Keratinocyte (primary cell): ENCODE measurements around the gene CDK14. TPM values are rescaled to one million over a fixed set of nuclear protein-coding genes. Genes with fewer than 3 reads are reported as not detected.

Experiments used
- DNase-seq: peaks from one replicate; pipeline ENCODE4 v3.0.0-alpha.2; 2011; ENCODE audit warnings: low read depth, missing footprints, low spot score
- FAIRE-seq: peaks from 2 replicates; lab custom pipeline; 2011; peaks lifted over from hg19 to GRCh38; lab: Jason Lieb, UNC
- H2AFZ ChIP-seq: 2 replicates; pipeline ENCODE4 v1.6.0; 2012; ENCODE audit warnings: low read length, control low read depth, inconsistent platforms; ENCODE audit not compliant: control insufficient read depth
- H3K27ac ChIP-seq: 2 replicates; pipeline ENCODE4 v1.5.1; 2011; ENCODE audit warnings: low read length; ENCODE audit not compliant: control insufficient read depth, insufficient read depth
- H3K27me3 ChIP-seq: 3 replicates; pipeline ENCODE4 v1.6.0; 2011; ENCODE audit warnings: low read length; ENCODE audit not compliant: control insufficient read depth, insufficient read depth; ENCODE audit errors: extremely low read depth
- H3K36me3 ChIP-seq, 2 experiments: 2 replicates in 1 of 2; 3 replicates in 1 of 2; pipeline ENCODE4 v1.5.1; 2011; ENCODE audit warnings: low read length in 2 of 2, mild to moderate bottlenecking in 1 of 2; ENCODE audit not compliant: control insufficient read depth in 2 of 2, insufficient read depth in 2 of 2; ENCODE audit errors: extremely low read depth in 1 of 2
- H3K4me1 ChIP-seq: 3 replicates; pipeline ENCODE4 v1.5.1; 2011; ENCODE audit warnings: low read length; ENCODE audit not compliant: control insufficient read depth, insufficient read depth; ENCODE audit errors: extremely low read depth
- H3K4me2 ChIP-seq: 3 replicates; pipeline ENCODE4 v1.6.0; 2011; ENCODE audit warnings: low read depth, low read length; ENCODE audit not compliant: control insufficient read depth, insufficient read depth; ENCODE audit errors: extremely low read depth
- H3K4me3 ChIP-seq, 3 experiments: fragments of 200-600 bp in 1 of 3; sonication (generic) in 1 of 3; 2 replicates in 2 of 3; 3 replicates in 1 of 3; pipeline ENCODE4 v1.5.1; 2011 to 2016; ENCODE audit warnings: low read length in 3 of 3, mild to moderate bottlenecking in 3 of 3, control low read depth in 2 of 3, inconsistent platforms in 1 of 3, low read depth in 1 of 3, mixed read lengths in 1 of 3, mixed run types in 1 of 3, moderate library complexity in 1 of 3; ENCODE audit not compliant: control insufficient read depth in 2 of 3, insufficient read depth in 2 of 3; ENCODE audit errors: extremely low read depth in 1 of 3
- H3K79me2 ChIP-seq: 2 replicates; pipeline ENCODE4 v1.6.0; 2012; ENCODE audit warnings: low read length; ENCODE audit not compliant: control insufficient read depth, insufficient read depth
- H3K9ac ChIP-seq: 3 replicates; pipeline ENCODE4 v1.6.0; 2011; ENCODE audit warnings: low read length; ENCODE audit not compliant: control insufficient read depth, insufficient read depth; ENCODE audit errors: extremely low read depth
- H3K9me1 ChIP-seq: 3 replicates; pipeline ENCODE4 v1.6.0; 2011; ENCODE audit warnings: low read length; ENCODE audit not compliant: control insufficient read depth, insufficient read depth; ENCODE audit errors: extremely low read depth
- H3K9me3 ChIP-seq: 2 replicates; pipeline ENCODE4 v1.5.1; 2012; ENCODE audit warnings: low read depth, low read length; ENCODE audit not compliant: control insufficient read depth
- H4K20me1 ChIP-seq: 3 replicates; pipeline ENCODE4 v1.6.0; 2011; ENCODE audit warnings: low read length; ENCODE audit not compliant: control insufficient read depth, insufficient read depth; ENCODE audit errors: extremely low read depth
- CTCF ChIP-seq, 3 experiments: IDR thresholded peaks in 1 of 3; conservative IDR thresholded peaks in 1 of 3; optimal IDR thresholded peaks in 1 of 3; 2 replicates in 2 of 3; 3 replicates in 1 of 3; pipeline versions ENCODE3 to v1.5.1; 2011; ENCODE audit warnings: low read length in 3 of 3, mild to moderate bottlenecking in 3 of 3, moderate library complexity in 2 of 3, control low read depth in 1 of 3, inconsistent platforms in 1 of 3; ENCODE audit not compliant: insufficient read depth in 2 of 3; ENCODE audit errors: extremely low read depth in 1 of 3
- EZH2 ChIP-seq: IDR thresholded peaks from one replicate; pipeline ENCODE4 v1.6.1; 2012; ENCODE audit warnings: inconsistent platforms, mild to moderate bottlenecking, low read length, moderate library complexity
- dilution Hi-C: fragments of 300-500 bp; cut with MboI; formaldehyde crosslinking; loops from one replicate; pipeline ENCODE4 v1.7.0; 2020; ENCODE audit warnings: low sequenced_read_pairs; ENCODE audit not compliant: extremely low pct_ligation_motif_present
- polyA plus RNA-seq, 5 experiments: library from polyadenylated mRNA; depleted of rRNA in 3 of 5; stranded (reverse) in 3 of 5; stranded (forward) in 1 of 5; unstranded in 1 of 5; fragments of >200 nt; gene quantifications; 1 replicate in 1 of 5; 2 replicates in 3 of 5; 3 replicates in 1 of 5; pipeline versions ENCODE4 v1.2.1 to v1.2.3, GENCODE V29; 2011 to 2012; ENCODE audit warnings: missing spikeins in 2 of 5, low read depth in 1 of 5, low replicate concordance in 1 of 5

The CDK14 gene
- polyA plus RNA-seq, 1 donor (not counting 4 experiments of a cell fraction or from before 2014, with no cell fraction given) = 4.0 TPM

- TF ChIP-seq EZH2 (no peak), CTCF (optimal IDR thresholded peaks at IDR 0.05 in 1 of 3, IDR thresholded peaks at IDR 0.05 in 1 of 3, conservative IDR thresholded peaks at IDR 0.05 in 1 of 3; ENCODE audit: extremely low read depth in 1 of 3, insufficient read depth in 2 of 3, low read length in 3 of 3) (no peak)
- dilution Hi-C loops = no loop called here
- no peak for DNase-seq
These were observed 84.4 kb downstream of the CDK14 start for GRCh38 chr7:90680484-90680883.

GRCh38 chr7:90681336-90682022 is 85.4 kb downstream of the CDK14 start:
- Histone ChIP-seq H4K20me1 (no peaks in the 10 kb centered on the region), H3K27ac (no peak overlapping the region), H3K79me2 (no peaks in the 10 kb centered on the region), H3K27me3 (no peaks in the 10 kb centered on the region), H3K36me3 (no peaks in the 10 kb centered on the region), H3K4me2 (no peak overlapping the region), H3K9ac (no peak overlapping the region), H2AFZ (no peak overlapping the region), H3K4me3 (no peak overlapping the region), H3K9me1 (no peaks in the 10 kb centered on the region), H3K9me3 (no peaks in the 10 kb centered on the region), H3K4me1 (no peaks in the 10 kb centered on the region)
- DNase-seq (no peak), FAIRE-seq (no peak)
- TF ChIP-seq EZH2 = no peak
- TF ChIP-seq CTCF (optimal IDR thresholded peaks at IDR 0.05 in 1 of 3, IDR thresholded peaks at IDR 0.05 in 1 of 3, conservative IDR thresholded peaks at IDR 0.05 in 1 of 3; ENCODE audit: extremely low read depth in 1 of 3, insufficient read depth in 2 of 3, low read length in 3 of 3) = no peak
- dilution Hi-C loops = no loop called here

More at GRCh38 chr7:90680484-90680883, 84.4 kb downstream of the CDK14 start:
- no peaks in the 10 kb centered on the region for H3K9me1 ChIP-seq
- FAIRE-seq = no peak
- no peak overlapping the region for H3K4me3 ChIP-seq
- H3K4me1 ChIP-seq = no peaks in the 10 kb centered on the region
- H3K9ac ChIP-seq = no peak overlapping the region
- H3K4me2 ChIP-seq = no peak overlapping the region
- H3K9me3 ChIP-seq = no peaks in the 10 kb centered on the region
- H3K27me3 ChIP-seq = no peaks in the 10 kb centered on the region
- no peak overlapping the region for H3K27ac ChIP-seq
- H3K79me2 ChIP-seq = no peaks in the 10 kb centered on the region
- H2AFZ ChIP-seq = no peak overlapping the region
- H3K36me3 ChIP-seq = no peaks in the 10 kb centered on the region
- no peaks in the 10 kb centered on the region for H4K20me1 ChIP-seq
